ENCODE data around the gene PIP5K1B. TPM values are rescaled to one million over a fixed set of nuclear protein-coding genes. Genes with fewer than 3 reads are reported as not detected.
A peak's percentile ranks its signal among the peaks of the same experiment; 100 is the strongest.

PIP5K1B gene
- total RNA-seq, 1 experiment from 2014 or later, result 5.2 TPM

DNA sequence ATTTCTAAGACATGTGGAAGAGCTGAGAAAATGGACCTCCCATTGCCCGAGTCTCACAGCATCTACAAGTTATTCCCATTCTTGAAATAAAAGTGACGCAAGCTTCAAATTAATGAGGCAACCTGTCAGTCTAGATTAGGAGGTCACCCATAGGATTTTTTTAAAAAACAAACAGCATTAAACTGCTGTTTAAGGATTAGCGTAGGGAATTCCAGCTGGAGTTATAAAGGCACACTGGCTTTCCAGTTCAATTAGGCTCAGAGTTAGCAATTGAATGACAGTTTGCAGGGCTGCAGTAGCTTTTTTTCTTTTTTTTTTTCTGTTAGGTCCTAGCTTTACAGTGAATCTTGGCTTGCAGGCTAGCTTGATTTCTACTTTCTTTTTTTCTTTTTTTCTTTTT lies 292.6 kb downstream of the PIP5K1B start:
- Mint-ChIP-seq H3K36me3 (no peaks in the 10 kb centered on the region), H3K27ac (0 out of 2 replicates have a peak overlapping the region, but pooled peaks have one; percentile 43), H3K4me1 (peaks cover 37% of the 10 kb centered on the region), H3K9me3 (no peaks in the 10 kb centered on the region), H3K4me3 (no peak overlapping the region), H3K27me3 (ENCODE audit: low read depth) (no peaks in the 10 kb centered on the region)
- ChIA-PET CTCF (interaction anchor here (0.8 to 4.4 kb wide), 9 partner anchors 9 to 435 kb away, joined by 3 to 27 read pairs (median 4); no protein-coding TSS in a partner anchor), POLR2A (no interaction called here)
- TF ChIP-seq, protein P1, sequence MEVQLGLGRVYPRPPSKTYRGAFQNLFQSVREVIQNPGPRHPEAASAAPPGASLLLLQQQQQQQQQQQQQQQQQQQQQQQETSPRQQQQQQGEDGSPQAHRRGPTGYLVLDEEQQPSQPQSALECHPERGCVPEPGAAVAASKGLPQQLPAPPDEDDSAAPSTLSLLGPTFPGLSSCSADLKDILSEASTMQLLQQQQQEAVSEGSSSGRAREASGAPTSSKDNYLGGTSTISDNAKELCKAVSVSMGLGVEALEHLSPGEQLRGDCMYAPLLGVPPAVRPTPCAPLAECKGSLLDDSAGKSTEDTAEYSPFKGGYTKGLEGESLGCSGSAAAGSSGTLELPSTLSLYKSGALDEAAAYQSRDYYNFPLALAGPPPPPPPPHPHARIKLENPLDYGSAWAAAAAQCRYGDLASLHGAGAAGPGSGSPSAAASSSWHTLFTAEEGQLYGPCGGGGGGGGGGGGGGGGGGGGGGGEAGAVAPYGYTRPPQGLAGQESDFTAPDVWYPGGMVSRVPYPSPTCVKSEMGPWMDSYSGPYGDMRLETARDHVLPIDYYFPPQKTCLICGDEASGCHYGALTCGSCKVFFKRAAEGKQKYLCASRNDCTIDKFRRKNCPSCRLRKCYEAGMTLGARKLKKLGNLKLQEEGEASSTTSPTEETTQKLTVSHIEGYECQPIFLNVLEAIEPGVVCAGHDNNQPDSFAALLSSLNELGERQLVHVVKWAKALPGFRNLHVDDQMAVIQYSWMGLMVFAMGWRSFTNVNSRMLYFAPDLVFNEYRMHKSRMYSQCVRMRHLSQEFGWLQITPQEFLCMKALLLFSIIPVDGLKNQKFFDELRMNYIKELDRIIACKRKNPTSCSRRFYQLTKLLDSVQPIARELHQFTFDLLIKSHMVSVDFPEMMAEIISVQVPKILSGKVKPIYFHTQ (CRISPR knock-in tag; IDR thresholded peaks at IDR 0.05), result no peak
- TF ChIP-seq SOX15 (CRISPR knock-in tag; IDR thresholded peaks at IDR 0.05), result no peak
- DNase-seq (ENCODE audit: low spot score) (no peak), ATAC-seq (no peak)

DNA sequence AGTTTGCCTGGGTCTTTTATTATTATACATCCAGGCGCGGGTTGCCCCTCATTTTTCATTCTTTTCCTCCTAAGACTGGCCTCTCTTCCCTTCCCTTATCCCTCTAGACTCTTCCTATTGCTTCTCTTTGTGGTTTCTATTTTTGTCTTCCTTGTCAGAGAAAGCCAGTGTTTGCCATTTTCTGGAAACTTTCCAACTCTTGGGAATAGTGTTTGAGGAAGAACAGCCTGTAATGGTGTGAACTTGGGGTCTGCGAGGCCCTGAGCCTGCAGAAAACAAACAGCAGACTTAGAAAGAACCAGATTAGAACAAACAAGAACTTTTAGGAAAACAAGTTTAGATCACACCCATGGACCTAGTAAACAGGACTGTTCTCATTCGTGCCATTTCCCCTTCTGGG lies 293.3 kb downstream of the PIP5K1B start:
- H3K4me1 Mint-ChIP-seq, result peaks cover 34% of the 10 kb centered on the region
- ChIA-PET CTCF (interaction anchor here (0.9 to 4.4 kb wide), 7 partner anchors 9 to 415 kb away, joined by 3 to 27 read pairs (median 4); no protein-coding TSS in a partner anchor), POLR2A (no interaction called here)
- no peak overlapping the region for H3K4me3 Mint-ChIP-seq
- no peaks in the 10 kb centered on the region for H3K27me3 Mint-ChIP-seq (ENCODE audit: low read depth)
- H3K9me3 Mint-ChIP-seq, result no peaks in the 10 kb centered on the region
- 0 out of 2 replicates have a peak overlapping the region, but pooled peaks have one; percentile 43 for H3K27ac Mint-ChIP-seq
- TF ChIP-seq, protein P2, sequence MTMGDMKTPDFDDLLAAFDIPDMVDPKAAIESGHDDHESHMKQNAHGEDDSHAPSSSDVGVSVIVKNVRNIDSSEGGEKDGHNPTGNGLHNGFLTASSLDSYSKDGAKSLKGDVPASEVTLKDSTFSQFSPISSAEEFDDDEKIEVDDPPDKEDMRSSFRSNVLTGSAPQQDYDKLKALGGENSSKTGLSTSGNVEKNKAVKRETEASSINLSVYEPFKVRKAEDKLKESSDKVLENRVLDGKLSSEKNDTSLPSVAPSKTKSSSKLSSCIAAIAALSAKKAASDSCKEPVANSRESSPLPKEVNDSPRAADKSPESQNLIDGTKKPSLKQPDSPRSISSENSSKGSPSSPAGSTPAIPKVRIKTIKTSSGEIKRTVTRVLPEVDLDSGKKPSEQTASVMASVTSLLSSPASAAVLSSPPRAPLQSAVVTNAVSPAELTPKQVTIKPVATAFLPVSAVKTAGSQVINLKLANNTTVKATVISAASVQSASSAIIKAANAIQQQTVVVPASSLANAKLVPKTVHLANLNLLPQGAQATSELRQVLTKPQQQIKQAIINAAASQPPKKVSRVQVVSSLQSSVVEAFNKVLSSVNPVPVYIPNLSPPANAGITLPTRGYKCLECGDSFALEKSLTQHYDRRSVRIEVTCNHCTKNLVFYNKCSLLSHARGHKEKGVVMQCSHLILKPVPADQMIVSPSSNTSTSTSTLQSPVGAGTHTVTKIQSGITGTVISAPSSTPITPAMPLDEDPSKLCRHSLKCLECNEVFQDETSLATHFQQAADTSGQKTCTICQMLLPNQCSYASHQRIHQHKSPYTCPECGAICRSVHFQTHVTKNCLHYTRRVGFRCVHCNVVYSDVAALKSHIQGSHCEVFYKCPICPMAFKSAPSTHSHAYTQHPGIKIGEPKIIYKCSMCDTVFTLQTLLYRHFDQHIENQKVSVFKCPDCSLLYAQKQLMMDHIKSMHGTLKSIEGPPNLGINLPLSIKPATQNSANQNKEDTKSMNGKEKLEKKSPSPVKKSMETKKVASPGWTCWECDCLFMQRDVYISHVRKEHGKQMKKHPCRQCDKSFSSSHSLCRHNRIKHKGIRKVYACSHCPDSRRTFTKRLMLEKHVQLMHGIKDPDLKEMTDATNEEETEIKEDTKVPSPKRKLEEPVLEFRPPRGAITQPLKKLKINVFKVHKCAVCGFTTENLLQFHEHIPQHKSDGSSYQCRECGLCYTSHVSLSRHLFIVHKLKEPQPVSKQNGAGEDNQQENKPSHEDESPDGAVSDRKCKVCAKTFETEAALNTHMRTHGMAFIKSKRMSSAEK (CRISPR knock-in tag; IDR thresholded peaks at IDR 0.05; ENCODE audit: borderline replicate concordance), result no peak
- TF ChIP-seq SMAD3 (CRISPR knock-in tag; IDR thresholded peaks at IDR 0.05; ENCODE audit: borderline replicate concordance), result no peak
- TF ChIP-seq CBFB (CRISPR knock-in tag; IDR thresholded peaks at IDR 0.05; ENCODE audit: low read depth), result no peak
- no peak for TF ChIP-seq ZBTB21 (CRISPR knock-in tag; IDR thresholded peaks at IDR 0.05; ENCODE audit: borderline replicate concordance)
- TF ChIP-seq TEAD1 (CRISPR knock-in tag; IDR thresholded peaks at IDR 0.05), result no peak
- ATAC-seq (no peak), DNase-seq (ENCODE audit: low spot score) (no peak)
- no peaks in the 10 kb centered on the region for H3K36me3 Mint-ChIP-seq

DNA sequence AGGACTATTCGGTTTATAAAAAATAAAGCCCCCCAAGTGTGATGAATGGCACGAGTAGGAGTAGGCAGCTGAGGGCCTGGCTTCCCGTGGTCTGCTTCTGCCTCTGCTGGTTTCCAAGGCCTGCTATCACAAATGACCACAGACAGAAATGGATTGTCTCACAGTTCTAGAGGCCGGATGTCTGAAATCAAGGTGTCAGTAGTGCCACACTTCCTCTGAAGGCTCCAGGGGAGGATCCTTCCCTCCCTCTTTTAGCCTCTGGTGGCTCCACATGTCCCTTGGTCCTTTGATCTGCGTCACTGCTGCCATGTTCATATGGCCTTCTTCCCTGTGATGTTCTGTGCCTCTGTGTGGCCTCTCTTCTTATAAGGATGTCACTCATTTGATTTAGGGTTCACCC lies 293.8 kb downstream of the PIP5K1B start:
- ChIA-PET CTCF (interaction anchor here (0.7 to 4.4 kb wide), 15 partner anchors 11 to 415 kb away, joined by 3 to 27 read pairs (median 4); partner anchors contain the start of gene PRKACG), POLR2A (no interaction called here)
- ATAC-seq (no peak), DNase-seq (ENCODE audit: low spot score) (no peak)
- H3K4me3 Mint-ChIP-seq, result no peak overlapping the region
- TF ChIP-seq CREB1 (CRISPR knock-in tag; IDR thresholded peaks at IDR 0.05) (no peak), EMX1 (CRISPR knock-in tag; IDR thresholded peaks at IDR 0.05) (no peak), ZNF416 (CRISPR knock-in tag; IDR thresholded peaks at IDR 0.05) (no peak), FOXK1 (CRISPR knock-in tag; IDR thresholded peaks at IDR 0.05) (no peak), NR2C2 (CRISPR knock-in tag; IDR thresholded peaks at IDR 0.05) (no peak)
- TF ChIP-seq, protein P3, sequence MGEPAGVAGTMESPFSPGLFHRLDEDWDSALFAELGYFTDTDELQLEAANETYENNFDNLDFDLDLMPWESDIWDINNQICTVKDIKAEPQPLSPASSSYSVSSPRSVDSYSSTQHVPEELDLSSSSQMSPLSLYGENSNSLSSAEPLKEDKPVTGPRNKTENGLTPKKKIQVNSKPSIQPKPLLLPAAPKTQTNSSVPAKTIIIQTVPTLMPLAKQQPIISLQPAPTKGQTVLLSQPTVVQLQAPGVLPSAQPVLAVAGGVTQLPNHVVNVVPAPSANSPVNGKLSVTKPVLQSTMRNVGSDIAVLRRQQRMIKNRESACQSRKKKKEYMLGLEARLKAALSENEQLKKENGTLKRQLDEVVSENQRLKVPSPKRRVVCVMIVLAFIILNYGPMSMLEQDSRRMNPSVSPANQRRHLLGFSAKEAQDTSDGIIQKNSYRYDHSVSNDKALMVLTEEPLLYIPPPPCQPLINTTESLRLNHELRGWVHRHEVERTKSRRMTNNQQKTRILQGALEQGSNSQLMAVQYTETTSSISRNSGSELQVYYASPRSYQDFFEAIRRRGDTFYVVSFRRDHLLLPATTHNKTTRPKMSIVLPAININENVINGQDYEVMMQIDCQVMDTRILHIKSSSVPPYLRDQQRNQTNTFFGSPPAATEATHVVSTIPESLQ (CRISPR knock-in tag; IDR thresholded peaks at IDR 0.05), result no peak
- TF ChIP-seq, protein P4, sequence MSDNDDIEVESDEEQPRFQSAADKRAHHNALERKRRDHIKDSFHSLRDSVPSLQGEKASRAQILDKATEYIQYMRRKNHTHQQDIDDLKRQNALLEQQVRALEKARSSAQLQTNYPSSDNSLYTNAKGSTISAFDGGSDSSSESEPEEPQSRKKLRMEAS (CRISPR knock-in tag; IDR thresholded peaks at IDR 0.05), result no peak
- no peak overlapping the region for H3K27ac Mint-ChIP-seq
- H3K27me3 Mint-ChIP-seq (ENCODE audit: low read depth), result no peaks in the 10 kb centered on the region
- no peaks in the 10 kb centered on the region for H3K9me3 Mint-ChIP-seq
- H3K36me3 Mint-ChIP-seq, result no peaks in the 10 kb centered on the region
- H3K4me1 Mint-ChIP-seq, result peaks cover 34% of the 10 kb centered on the region

All from WTC11 (cell line).